AG04450 (cell line): ENCODE measurements around the gene MAGEF1. TPM values are rescaled to one million over a fixed set of nuclear protein-coding genes. Genes with fewer than 3 reads are reported as not detected.

Source experiments
- CTCF ChIA-PET: fragments of 300-600, 350-600 bp; formaldehyde crosslinking; extraction: SDS; loops from one replicate; lab custom pipeline; 2022; ENCODE audit warnings: antibody characterized with exemption, inconsistent platforms; lab: Charles Lee
- POLR2A ChIA-PET: fragments of 350-600 bp; formaldehyde crosslinking; extraction: SDS; loops from one replicate; lab custom pipeline; 2021; ENCODE audit warnings: antibody characterized with exemption, inconsistent platforms; lab: Yijun Ruan, JAX
- DNase-seq: peaks from one replicate; pipeline ENCODE4 v3.0.0-alpha.2; 2011; ENCODE audit warnings: low read depth, low spot score
- H3K27ac ChIP-seq: one replicate; pipeline ENCODE4 v1.5.1; 2012; ENCODE audit warnings: low read depth, low read length, control low read depth
- H3K27me3 ChIP-seq: one replicate; pipeline ENCODE4 v1.6.0; 2012; ENCODE audit warnings: low read length; ENCODE audit not compliant: control insufficient read depth, insufficient read depth
- H3K4me3 ChIP-seq: 2 replicates; pipeline ENCODE4 v1.5.1; 2011; ENCODE audit warnings: mild to moderate bottlenecking, low read depth, low read length, control low read depth
- H3K9me3 ChIP-seq: 2 replicates; pipeline ENCODE4 v1.5.1; 2012; ENCODE audit warnings: low read length; ENCODE audit not compliant: control insufficient read depth, insufficient read depth
- CTCF ChIP-seq: IDR thresholded peaks from 2 replicates; pipeline ENCODE4 v1.5.1; 2011; ENCODE audit warnings: low read depth, low read length, control low read depth, inconsistent platforms
- polyA plus RNA-seq: library from polyadenylated mRNA; depleted of rRNA; stranded (reverse); fragments of >200 nt; gene quantifications from 2 replicates; pipeline ENCODE4 v1.2.3, GENCODE V29; 2011

Gene MAGEF1
- polyA plus RNA-seq, 1 experiment = 23.4 TPM

- Histone ChIP-seq H3K9me3 (no peaks in the 10 kb centered on the region), H3K4me3 (no peak overlapping the region), H3K27me3 (peaks cover 8% of the 10 kb centered on the region), H3K27ac (no peak overlapping the region)
- no peak for DNase-seq
- ChIA-PET POLR2A (no interaction called here), CTCF (no interaction called here)
- TF ChIP-seq CTCF = no peak
These were observed 40.5 kb upstream of the MAGEF1 start for GRCh38 chr3:184752361-184752760.

GRCh38 chr3:184751204-184752040 lies 39.6 kb upstream of the MAGEF1 start:
- POLR2A ChIA-PET = no interaction called here

GRCh38 chr3:184750349-184751083 lies 38.7 kb upstream of the MAGEF1 start:
- Histone ChIP-seq H3K27me3 (peaks cover 8% of the 10 kb centered on the region), H3K27ac (no peak overlapping the region), H3K4me3 (no peak overlapping the region), H3K9me3 (no peaks in the 10 kb centered on the region)
- no peak for DNase-seq
- POLR2A ChIA-PET = interaction anchor here (0.6 kb wide), 1 partner anchor 157 kb away, joined by 3 read pairs; no protein-coding TSS in a partner anchor
- CTCF ChIA-PET = interaction anchor here (0.7 to 2.1 kb wide), 5 partner anchors 23 to 190 kb away, joined by 3 to 8 read pairs (median 3); partner anchors contain the start of gene EPHB3
- no peak for TF ChIP-seq CTCF

More at GRCh38 chr3:184751204-184752040, 39.6 kb upstream of the MAGEF1 start:
- CTCF ChIA-PET = interaction anchor here (1.5 to 2.1 kb wide), 2 partner anchors 190 to 191 kb away, joined by 3 to 8 read pairs; partner anchors contain the start of gene EPHB3
- Histone ChIP-seq H3K27me3 (peaks cover 8% of the 10 kb centered on the region), H3K27ac (no peak overlapping the region), H3K4me3 (no peak overlapping the region), H3K9me3 (no peaks in the 10 kb centered on the region)
- TF ChIP-seq CTCF = no peak
- DNase-seq = no peak

- peaks cover 8% of the 10 kb centered on the region for H3K27me3 ChIP-seq
- ChIA-PET CTCF (interaction anchor here (0.9 to 1.0 kb wide), 2 partner anchors 22 to 188 kb away, joined by 4 to 5 read pairs; partner anchors contain the start of gene EPHB3), POLR2A (no interaction called here)
- no peaks in the 10 kb centered on the region for H3K9me3 ChIP-seq
- TF ChIP-seq CTCF = no peak
- H3K27ac ChIP-seq = no peak overlapping the region
- no peak for DNase-seq
- H3K4me3 ChIP-seq = no peak overlapping the region
These were observed 37.4 kb upstream of the MAGEF1 start for GRCh38 chr3:184749168-184749744.
